SU-DHL-6 (cell line): Measurements from ENCODE around the gene HSPA1A.
"Not testable (repeated sequence)": the region's sequence is repeated elsewhere in the genome, so short reads cannot be mapped to it uniquely, and the experiment has no call there.

Source experiments
- CTCF ChIP-seq: fragments of 200-600 bp; sonication (generic); IDR thresholded peaks from one replicate; pipeline ENCODE4 v1.5.1; 2017; ENCODE audit warnings: antibody characterized with exemption, mild to moderate bottlenecking, low read length, moderate library complexity; ENCODE audit not compliant: insufficient read depth, poor library complexity, severe bottlenecking
- EZH2phosphoT487 ChIP-seq: fragments of 200-600 bp; sonication (generic), shearing (Covaris generic); conservative IDR thresholded peaks from 2 replicates; pipeline ENCODE4 v1.6.1; 2018; ENCODE audit warnings: mild to moderate bottlenecking, antibody characterized with exemption, low read length, moderate library complexity, mixed read lengths

- not testable (repeated sequence) for TF ChIP-seq CTCF, EZH2phosphoT487
Measured at GRCh38 chr6:31793927-31794245, 21.5 kb upstream of the HSPA1A start.
